Hematopoietic multipotent progenitor cell treated with erythropoietin and hydrocortisone succinate and interleukin-3 and kit ligand, for 4 days (in vitro differentiated cells): ENCODE measurements around the gene NFASC.

Source experiments
- DNase-seq: peaks from one replicate; pipeline ENCODE4 v3.0.0-alpha.2; 2015

Gene NFASC

GRCh38 chr1:204863024-204863423 is 7.6 kb upstream of the NFASC start:
- no peak for DNase-seq

- DNase-seq, result no peak
Measured at GRCh38 chr1:204863730-204864129, 6.9 kb upstream of the NFASC start.

GRCh38 chr1:204866051-204866596 is 4.5 kb upstream of the NFASC start:
- no peak for DNase-seq

GRCh38 chr1:204867203-204867602 is 3.5 kb upstream of the NFASC start:
- DNase-seq, result no peak

- no peak for DNase-seq
Measured at GRCh38 chr1:204867666-204868339, 2.9 kb upstream of the NFASC start.

GRCh38 chr1:204868340-204868700 is 2.3 kb upstream of the NFASC start:
- no peak for DNase-seq

- DNase-seq, result no peak
Measured at GRCh38 chr1:204869097-204869496, 1.6 kb upstream of the NFASC start.

GRCh38 chr1:204871405-204872037 is 859 bp downstream of the NFASC start:
- no peak for DNase-seq

- no peak for DNase-seq
Measured at GRCh38 chr1:204872262-204872881, 1.7 kb downstream of the NFASC start.

GRCh38 chr1:204873176-204873575 is 2.5 kb downstream of the NFASC start:
- DNase-seq, result no peak

- DNase-seq, result no peak
Measured at GRCh38 chr1:204873714-204874113, 3.1 kb downstream of the NFASC start.

GRCh38 chr1:204874274-204874673 is 3.6 kb downstream of the NFASC start:
- no peak for DNase-seq

GRCh38 chr1:204875255-204875654 is 4.6 kb downstream of the NFASC start:
- no peak for DNase-seq

GRCh38 chr1:204878621-204879234 is 8.1 kb downstream of the NFASC start:
- no peak for DNase-seq

GRCh38 chr1:204879351-204879750 is 8.7 kb downstream of the NFASC start:
- DNase-seq, result no peak

GRCh38 chr1:204880906-204881305 is 10.2 kb downstream of the NFASC start:
- DNase-seq, result no peak

- no peak for DNase-seq
Measured at GRCh38 chr1:204882479-204882878, 11.8 kb downstream of the NFASC start.

- no peak for DNase-seq
Measured at GRCh38 chr1:204883405-204883804, 12.7 kb downstream of the NFASC start.

GRCh38 chr1:204885288-204885711 is 14.6 kb downstream of the NFASC start:
- DNase-seq, result no peak

GRCh38 chr1:204885790-204886189 is 15.1 kb downstream of the NFASC start:
- DNase-seq, result no peak

GRCh38 chr1:204887846-204888245 is 17.2 kb downstream of the NFASC start:
- DNase-seq, result no peak

GRCh38 chr1:204888294-204888693 is 17.6 kb downstream of the NFASC start:
- no peak for DNase-seq

- DNase-seq, result no peak
Measured at GRCh38 chr1:204889681-204890383, 19.2 kb downstream of the NFASC start.
